Fibroblast of pulmonary artery (primary cell): Measurements from ENCODE around the gene PPM1M.

ENCODE experiments used
- DNase-seq: peaks from one replicate; pipeline ENCODE4 v3.0.0-alpha.2; 2010; ENCODE audit warnings: low read depth
- H3K4me3 ChIP-seq: replicated peaks from 2 replicates; pipeline ENCODE4 v1.5.1; 2011; ENCODE audit warnings: low read depth, mild to moderate bottlenecking, control low read depth, low read length, moderate library complexity
- CTCF ChIP-seq: IDR thresholded peaks from 2 replicates; pipeline ENCODE4 v1.5.1; 2011; ENCODE audit warnings: mild to moderate bottlenecking, control low read depth, low read length, inconsistent platforms; ENCODE audit errors: missing control alignments

The PPM1M gene

GRCh38 chr3:52210037-52210436 is 35.5 kb upstream of the PPM1M start:
- no peak overlapping the region for H3K4me3 ChIP-seq
- no peak for DNase-seq
- TF ChIP-seq CTCF: no peak

GRCh38 chr3:52210550-52211046 is 35.0 kb upstream of the PPM1M start:
- DNase-seq: peak; percentile 87
- H3K4me3 ChIP-seq: no peak overlapping the region
- no peak for TF ChIP-seq CTCF

GRCh38 chr3:52211268-52211891 is 34.2 kb upstream of the PPM1M start:
- no peak for TF ChIP-seq CTCF
- no peak overlapping the region for H3K4me3 ChIP-seq
- no peak for DNase-seq

- TF ChIP-seq CTCF: no peak
- no peak for DNase-seq
- no peak overlapping the region for H3K4me3 ChIP-seq
Measured at GRCh38 chr3:52213005-52213404, 32.6 kb upstream of the PPM1M start.

- no peak overlapping the region for H3K4me3 ChIP-seq
- DNase-seq: no peak
- TF ChIP-seq CTCF: no peak
Measured at GRCh38 chr3:52213901-52214300, 31.7 kb upstream of the PPM1M start.

GRCh38 chr3:52215351-52215750 is 30.2 kb upstream of the PPM1M start:
- TF ChIP-seq CTCF: no peak
- no peak for DNase-seq
- no peak overlapping the region for H3K4me3 ChIP-seq
